ENCODE measurements around the gene ACTR1A. TPM values are rescaled to one million over a fixed set of nuclear protein-coding genes. Genes with fewer than 3 reads are reported as not detected.

The ACTR1A gene
- total RNA-seq, 1 experiment from 2014 or later = 147 TPM

DNA sequence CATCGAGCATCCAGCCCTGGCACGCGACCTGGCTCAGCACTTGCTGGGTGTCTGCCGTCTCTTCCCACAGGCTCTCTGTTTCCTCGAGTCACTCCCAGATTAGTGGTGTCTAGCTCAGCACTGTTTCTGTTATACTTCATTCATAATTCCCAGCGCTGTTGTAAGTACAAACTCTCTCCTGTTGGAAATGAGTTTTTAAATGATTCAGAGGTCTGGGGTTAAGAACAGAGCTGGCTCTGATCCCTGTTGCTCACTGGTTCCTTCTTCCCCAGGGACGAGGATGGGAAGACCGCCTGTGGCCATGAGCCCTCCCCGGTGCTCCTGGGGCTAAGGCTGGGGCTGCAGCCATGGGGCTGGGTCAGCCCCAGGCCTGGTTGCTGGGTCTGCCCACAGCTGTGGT is 33.8 kb downstream of the ACTR1A start:
- H3K4me3 ChIP-seq (ENCODE audit: low read depth in 2 of 2, low read length in 2 of 2) = no peak overlapping the region
- H3K27me3 ChIP-seq (ENCODE audit: control insufficient read depth, insufficient read depth, low read length) = no peaks in the 10 kb centered on the region
- no peaks in the 10 kb centered on the region for H3K9me3 ChIP-seq (ENCODE audit: control insufficient read depth, insufficient read depth, low read depth, low read length)
- BruUV-seq (replicated peaks) = no TSS peak
- no peaks in the 10 kb centered on the region for H3K36me3 ChIP-seq (ENCODE audit: control insufficient read depth, insufficient read depth, low read length)
- intact Hi-C loops (cut with micrococcal nuclease; ENCODE audit: unreplicated experiment) = no loop called here
- ChIA-PET POLR2A (interaction anchor here (0.6 kb wide), 1 partner anchor 1583 kb away, joined by 6 read pairs; no protein-coding TSS in a partner anchor), CTCF (interaction anchor here (0.6 to 0.7 kb wide), 4 partner anchors 25 to 1680 kb away, joined by 3 to 6 read pairs (median 3); no protein-coding TSS in a partner anchor)
- ATAC-seq (no peak), DNase-seq (ENCODE audit: low read depth, low spot score) (no peak)
- H3K4me1 ChIP-seq (ENCODE audit: control insufficient read depth, insufficient read depth, low read length) = peaks cover 2% of the 10 kb centered on the region; the same call in 1 of the 2 replicates
- TF ChIP-seq POLR2AphosphoS5 (IDR thresholded peaks at IDR 0.05; ENCODE audit: low read depth, low read length) (no peak), TCF7L2 (IDR thresholded peaks at IDR 0.05; ENCODE audit: low read depth, low read length) (no peak), SIN3A (IDR thresholded peaks at IDR 0.05; ENCODE audit: borderline replicate concordance, insufficient read depth, low read depth, low read length) (no peak)
- TF ChIP-seq, protein P1, sequence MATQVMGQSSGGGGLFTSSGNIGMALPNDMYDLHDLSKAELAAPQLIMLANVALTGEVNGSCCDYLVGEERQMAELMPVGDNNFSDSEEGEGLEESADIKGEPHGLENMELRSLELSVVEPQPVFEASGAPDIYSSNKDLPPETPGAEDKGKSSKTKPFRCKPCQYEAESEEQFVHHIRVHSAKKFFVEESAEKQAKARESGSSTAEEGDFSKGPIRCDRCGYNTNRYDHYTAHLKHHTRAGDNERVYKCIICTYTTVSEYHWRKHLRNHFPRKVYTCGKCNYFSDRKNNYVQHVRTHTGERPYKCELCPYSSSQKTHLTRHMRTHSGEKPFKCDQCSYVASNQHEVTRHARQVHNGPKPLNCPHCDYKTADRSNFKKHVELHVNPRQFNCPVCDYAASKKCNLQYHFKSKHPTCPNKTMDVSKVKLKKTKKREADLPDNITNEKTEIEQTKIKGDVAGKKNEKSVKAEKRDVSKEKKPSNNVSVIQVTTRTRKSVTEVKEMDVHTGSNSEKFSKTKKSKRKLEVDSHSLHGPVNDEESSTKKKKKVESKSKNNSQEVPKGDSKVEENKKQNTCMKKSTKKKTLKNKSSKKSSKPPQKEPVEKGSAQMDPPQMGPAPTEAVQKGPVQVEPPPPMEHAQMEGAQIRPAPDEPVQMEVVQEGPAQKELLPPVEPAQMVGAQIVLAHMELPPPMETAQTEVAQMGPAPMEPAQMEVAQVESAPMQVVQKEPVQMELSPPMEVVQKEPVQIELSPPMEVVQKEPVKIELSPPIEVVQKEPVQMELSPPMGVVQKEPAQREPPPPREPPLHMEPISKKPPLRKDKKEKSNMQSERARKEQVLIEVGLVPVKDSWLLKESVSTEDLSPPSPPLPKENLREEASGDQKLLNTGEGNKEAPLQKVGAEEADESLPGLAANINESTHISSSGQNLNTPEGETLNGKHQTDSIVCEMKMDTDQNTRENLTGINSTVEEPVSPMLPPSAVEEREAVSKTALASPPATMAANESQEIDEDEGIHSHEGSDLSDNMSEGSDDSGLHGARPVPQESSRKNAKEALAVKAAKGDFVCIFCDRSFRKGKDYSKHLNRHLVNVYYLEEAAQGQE (IDR thresholded peaks at IDR 0.05; ENCODE audit: insufficient read depth in 1 of 2, low read depth in 2 of 2, low read length in 1 of 2) = no peak
- TF ChIP-seq, protein P2, sequence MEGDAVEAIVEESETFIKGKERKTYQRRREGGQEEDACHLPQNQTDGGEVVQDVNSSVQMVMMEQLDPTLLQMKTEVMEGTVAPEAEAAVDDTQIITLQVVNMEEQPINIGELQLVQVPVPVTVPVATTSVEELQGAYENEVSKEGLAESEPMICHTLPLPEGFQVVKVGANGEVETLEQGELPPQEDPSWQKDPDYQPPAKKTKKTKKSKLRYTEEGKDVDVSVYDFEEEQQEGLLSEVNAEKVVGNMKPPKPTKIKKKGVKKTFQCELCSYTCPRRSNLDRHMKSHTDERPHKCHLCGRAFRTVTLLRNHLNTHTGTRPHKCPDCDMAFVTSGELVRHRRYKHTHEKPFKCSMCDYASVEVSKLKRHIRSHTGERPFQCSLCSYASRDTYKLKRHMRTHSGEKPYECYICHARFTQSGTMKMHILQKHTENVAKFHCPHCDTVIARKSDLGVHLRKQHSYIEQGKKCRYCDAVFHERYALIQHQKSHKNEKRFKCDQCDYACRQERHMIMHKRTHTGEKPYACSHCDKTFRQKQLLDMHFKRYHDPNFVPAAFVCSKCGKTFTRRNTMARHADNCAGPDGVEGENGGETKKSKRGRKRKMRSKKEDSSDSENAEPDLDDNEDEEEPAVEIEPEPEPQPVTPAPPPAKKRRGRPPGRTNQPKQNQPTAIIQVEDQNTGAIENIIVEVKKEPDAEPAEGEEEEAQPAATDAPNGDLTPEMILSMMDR (IDR thresholded peaks at IDR 0.05) = no peak
- H3K27ac ChIP-seq (ENCODE audit: low read length) = no peak overlapping the region
- in situ Hi-C loops (cut with HindIII; ENCODE audit: low pct_unique_long_range_greater_than_20kb, low sequenced_read_pairs) = no loop called here

DNA sequence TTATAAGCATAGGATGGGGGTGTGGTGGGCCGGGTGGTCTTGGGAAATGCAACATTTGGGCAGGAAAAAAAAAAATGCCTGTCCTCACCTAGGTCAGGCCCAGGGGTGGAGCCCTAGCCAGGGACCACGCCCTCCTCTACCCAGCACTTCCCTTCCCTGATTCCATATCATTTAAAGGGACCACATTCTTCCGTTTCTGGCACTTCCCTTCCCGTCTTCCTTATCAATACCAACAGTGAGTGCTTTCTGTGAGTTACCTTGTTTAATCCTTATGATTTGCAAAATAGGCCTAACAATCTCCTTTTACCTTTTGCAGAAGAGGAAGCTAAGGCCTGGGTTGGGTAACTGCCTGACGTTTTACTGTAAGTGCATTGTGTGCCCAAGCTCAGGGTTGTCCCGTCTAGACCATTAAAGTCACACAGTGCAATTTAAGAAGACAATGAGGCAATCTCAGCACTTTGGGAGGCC is 34.5 kb downstream of the ACTR1A start:
- in situ Hi-C loops (cut with HindIII; ENCODE audit: low pct_unique_long_range_greater_than_20kb, low sequenced_read_pairs) = no loop called here
- no TSS peak for BruUV-seq (replicated peaks)
- TF ChIP-seq POLR2AphosphoS5 (IDR thresholded peaks at IDR 0.05; ENCODE audit: low read depth, low read length) (no peak), SIN3A (IDR thresholded peaks at IDR 0.05; ENCODE audit: borderline replicate concordance, insufficient read depth, low read depth, low read length) (no peak), TCF7L2 (IDR thresholded peaks at IDR 0.05; ENCODE audit: low read depth, low read length) (no peak)
- TF ChIP-seq, protein P2 (IDR thresholded peaks at IDR 0.05) = no peak
- TF ChIP-seq, protein P1 (IDR thresholded peaks at IDR 0.05; ENCODE audit: insufficient read depth in 1 of 2, low read depth in 2 of 2, low read length in 1 of 2) = no peak
- Histone ChIP-seq H3K27ac (ENCODE audit: low read length) (no peak overlapping the region), H3K9me3 (ENCODE audit: control insufficient read depth, insufficient read depth, low read depth, low read length) (no peaks in the 10 kb centered on the region), H3K4me3 (ENCODE audit: low read depth in 2 of 2, low read length in 2 of 2) (no peak overlapping the region), H3K36me3 (ENCODE audit: control insufficient read depth, insufficient read depth, low read length) (no peaks in the 10 kb centered on the region), H3K4me1 (ENCODE audit: control insufficient read depth, insufficient read depth, low read length) (peaks cover 7% of the 10 kb centered on the region; the same call in 1 of the 2 replicates), H3K27me3 (ENCODE audit: control insufficient read depth, insufficient read depth, low read length) (no peaks in the 10 kb centered on the region)
- ATAC-seq = no peak
- POLR2A ChIA-PET = no interaction called here
- no peak for DNase-seq (ENCODE audit: low read depth, low spot score)
- CTCF ChIA-PET = interaction anchor here (0.7 kb wide), 1 partner anchor 79 kb away, joined by 6 read pairs; no protein-coding TSS in a partner anchor
- intact Hi-C loops (cut with micrococcal nuclease; ENCODE audit: unreplicated experiment) = no loop called here

Data from Panc1 (cell line).